Cerebellar cortex (tissue), 1 donor: ENCODE data around the gene FAXDC2.
"Not testable (repeated sequence)": the region's sequence is repeated elsewhere in the genome, so short reads cannot be mapped to it uniquely, and the experiment has no call there.

Experiments
- DNase-seq: peaks from one replicate; pipeline ENCODE4 v3.0.0-alpha.2; 2015; ENCODE audit warnings: low spot score

The FAXDC2 gene

GRCh38 chr5:154861946-154862345, 11.5 kb upstream of the FAXDC2 start:
- DNase-seq = no peak

- DNase-seq = no peak
These were observed 10.4 kb upstream of the FAXDC2 start for GRCh38 chr5:154860765-154861164.

- no peak for DNase-seq
These were observed 9.7 kb upstream of the FAXDC2 start for GRCh38 chr5:154860123-154860522.

GRCh38 chr5:154858972-154859871, 8.8 kb upstream of the FAXDC2 start:
- peak; percentile 15 for DNase-seq

GRCh38 chr5:154858297-154858971, 8.0 kb upstream of the FAXDC2 start, which contains the start of gene CNOT8:
Gene CNOT8 (plus strand): TSS chr5:154858627. CDS start chr5:154863279, 4,652 bp downstream.
- DNase-seq = peak; percentile 98

GRCh38 chr5:154857530-154858296, 7.3 kb upstream of the FAXDC2 start:
- peak; percentile 96 for DNase-seq

GRCh38 chr5:154851351-154851750, 948 bp upstream of the FAXDC2 start:
- DNase-seq = no peak

- peak; percentile 17 for DNase-seq
These were observed 607 bp downstream of the FAXDC2 start for GRCh38 chr5:154849791-154850201.

GRCh38 chr5:154849264-154849785, 1.1 kb downstream of the FAXDC2 start:
- no peak for DNase-seq

- DNase-seq = no peak
These were observed 5.6 kb downstream of the FAXDC2 start for GRCh38 chr5:154844809-154845208.

- no peak for DNase-seq
These were observed 7.5 kb downstream of the FAXDC2 start for GRCh38 chr5:154842689-154843530.

GRCh38 chr5:154841273-154841661, 9.1 kb downstream of the FAXDC2 start:
- DNase-seq = no peak

GRCh38 chr5:154840435-154841272, 9.7 kb downstream of the FAXDC2 start:
- DNase-seq = no peak

- no peak for DNase-seq
These were observed 13.1 kb downstream of the FAXDC2 start for GRCh38 chr5:154837009-154837901.

GRCh38 chr5:154836225-154836624, 14.2 kb downstream of the FAXDC2 start:
- DNase-seq = no peak

- DNase-seq = not testable (repeated sequence)
These were observed 14.7 kb downstream of the FAXDC2 start for GRCh38 chr5:154835701-154836052.

- no peak for DNase-seq
These were observed 16.4 kb downstream of the FAXDC2 start for GRCh38 chr5:154834053-154834452.

- not testable (repeated sequence) for DNase-seq
These were observed 17.6 kb downstream of the FAXDC2 start for GRCh38 chr5:154832804-154833203.

GRCh38 chr5:154831451-154831850, 19.0 kb downstream of the FAXDC2 start:
- no peak for DNase-seq
